Stimulated activated CD8-positive, alpha-beta memory T cell treated with anti-CD3 and anti-CD28 coated beads, Interleukin-7, amount 100 ng/mL, for 4 hours (primary cell): Measurements from ENCODE around the gene ACOT13.
"Not testable (repeated sequence)": the region's sequence is repeated elsewhere in the genome, so short reads cannot be mapped to it uniquely, and the experiment has no call there.

Experiments used
- DNase-seq, 2 donors: peaks; one replicate each; pipeline ENCODE4 v3.0.0-alpha.2; 2020; ENCODE audit warnings: low read depth in 2 of 2

Gene ACOT13

GRCh38 chr6:24723270-24723669 lies 56.4 kb downstream of the ACOT13 start:
- DNase-seq, result no peak

- DNase-seq, result not testable (repeated sequence)
These were observed 63.8 kb downstream of the ACOT13 start for GRCh38 chr6:24730653-24731052.

- DNase-seq, result not testable (repeated sequence)
These were observed 64.7 kb downstream of the ACOT13 start for GRCh38 chr6:24731456-24732134.

- DNase-seq, result no peak
These were observed 67.3 kb downstream of the ACOT13 start for GRCh38 chr6:24734166-24734565.

GRCh38 chr6:24734710-24735109 lies 67.8 kb downstream of the ACOT13 start:
- DNase-seq, result not testable (repeated sequence)

- DNase-seq, result no peak
These were observed 71.9 kb downstream of the ACOT13 start for GRCh38 chr6:24738741-24739140.

- DNase-seq, result no peak
These were observed 74.0 kb downstream of the ACOT13 start for GRCh38 chr6:24740861-24741260.

GRCh38 chr6:24742216-24742738 lies 75.4 kb downstream of the ACOT13 start:
- no peak for DNase-seq

- no peak for DNase-seq
These were observed 76.5 kb downstream of the ACOT13 start for GRCh38 chr6:24743265-24743943.

- DNase-seq, result no peak
These were observed 77.1 kb downstream of the ACOT13 start for GRCh38 chr6:24743944-24744335.

GRCh38 chr6:24744911-24745310 lies 78.0 kb downstream of the ACOT13 start:
- no peak for DNase-seq

GRCh38 chr6:24749297-24749696 lies 82.4 kb downstream of the ACOT13 start:
- no peak for DNase-seq

GRCh38 chr6:24750878-24751277 lies 84.0 kb downstream of the ACOT13 start:
- DNase-seq, result not testable (repeated sequence)

GRCh38 chr6:24752503-24752902 lies 85.6 kb downstream of the ACOT13 start:
- DNase-seq, result no peak

- no peak for DNase-seq
These were observed 86.1 kb downstream of the ACOT13 start for GRCh38 chr6:24752917-24753492.

- no peak for DNase-seq
These were observed 86.7 kb downstream of the ACOT13 start for GRCh38 chr6:24753545-24753944.

GRCh38 chr6:24754378-24754777 lies 87.5 kb downstream of the ACOT13 start:
- not testable (repeated sequence) for DNase-seq
